Glomerular visceral epithelial cell (primary cell): ENCODE results near the gene PRPSAP2.
"Not testable (repeated sequence)": the region's sequence is repeated elsewhere in the genome, so short reads cannot be mapped to it uniquely, and the experiment has no call there.

Source experiments
- DNase-seq: peaks from one replicate; pipeline ENCODE4 v3.0.0-alpha.2; 2016; ENCODE audit errors: extremely low spot score

PRPSAP2 gene

GRCh38 chr17:18857864-18858566 lies at the start of gene PRPSAP2:
PRPSAP2 (plus strand) TSS chr17:18858131; CDS start chr17:18865834, 7,703 bp downstream.
- peak; percentile 96 for DNase-seq

GRCh38 chr17:18815924-18816323 lies 42.0 kb upstream of the PRPSAP2 start:
- not testable (repeated sequence) for DNase-seq

- DNase-seq = peak; percentile 72
Measured at GRCh38 chr17:18816489-18817371, 41.2 kb upstream of the PRPSAP2 start.

GRCh38 chr17:18821430-18821829 lies 36.5 kb upstream of the PRPSAP2 start:
- not testable (repeated sequence) for DNase-seq

GRCh38 chr17:18827613-18828012 lies 30.3 kb upstream of the PRPSAP2 start:
- not testable (repeated sequence) for DNase-seq

GRCh38 chr17:18848501-18848900 lies 9.4 kb upstream of the PRPSAP2 start:
- DNase-seq = no peak

- no peak for DNase-seq
Measured at GRCh38 chr17:18850679-18851078, 7.3 kb upstream of the PRPSAP2 start.

- DNase-seq = no peak
Measured at GRCh38 chr17:18851201-18851600, 6.7 kb upstream of the PRPSAP2 start.

- no peak for DNase-seq
Measured at GRCh38 chr17:18854956-18855355, 3.0 kb upstream of the PRPSAP2 start.

- peak; percentile 93 for DNase-seq
Measured at GRCh38 chr17:18855831-18856569, 1.9 kb upstream of the PRPSAP2 start.

GRCh38 chr17:18856570-18856915 lies 1.4 kb upstream of the PRPSAP2 start:
- no peak for DNase-seq

- DNase-seq = no peak
Measured at GRCh38 chr17:18858567-18859245, 775 bp downstream of the PRPSAP2 start.

- DNase-seq = peak; percentile 43
Measured at GRCh38 chr17:18859256-18859655, 1.3 kb downstream of the PRPSAP2 start.

GRCh38 chr17:18860161-18860972 lies 2.4 kb downstream of the PRPSAP2 start:
- no peak for DNase-seq

GRCh38 chr17:18862011-18862410 lies 4.1 kb downstream of the PRPSAP2 start:
- no peak for DNase-seq

GRCh38 chr17:18864996-18865395 lies 7.1 kb downstream of the PRPSAP2 start:
- DNase-seq = not testable (repeated sequence)

- DNase-seq = no peak
Measured at GRCh38 chr17:18866866-18867813, 9.2 kb downstream of the PRPSAP2 start.

GRCh38 chr17:18877104-18877645 lies 19.2 kb downstream of the PRPSAP2 start:
- DNase-seq = peak; percentile 53

- no peak for DNase-seq
Measured at GRCh38 chr17:18888766-18889290, 30.9 kb downstream of the PRPSAP2 start.
